ENCODE results near the gene CYP19A1. TPM values are rescaled to one million over a fixed set of nuclear protein-coding genes. Genes with fewer than 3 reads are reported as not detected.

CYP19A1 gene
- total RNA-seq, 5 donors from 2014 or later (not counting 1 experiment from before 2014, with no cell fraction given), result 0.23 TPM; not detected in 4

GRCh38 chr15:51245628-51246027 is 92.8 kb downstream of the CYP19A1 start:
- no peak overlapping the region for H3K27ac ChIP-seq (ENCODE audit: low read length)
- WGBS (ENCODE audit: insufficient coverage), result no CpG with 5 or more reads among the region's 1 CpG

GRCh38 chr15:51244423-51244869 is 94.0 kb downstream of the CYP19A1 start:
- no peak overlapping the region for H3K4me3 ChIP-seq (ENCODE audit: control insufficient read depth in 1 of 2, extremely low read depth in 1 of 2, low read length in 1 of 2)
- no CpG with 5 or more reads among the region's 2 CpGs for WGBS (ENCODE audit: insufficient coverage)
- peaks cover 5 to 12% of the 10 kb centered on the region in 2 donors for H3K27me3 Mint-ChIP-seq
- no peak overlapping the region for H3K27ac Mint-ChIP-seq
- H3K9me3 Mint-ChIP-seq, result no peaks in the 10 kb centered on the region
- CTCF ChIA-PET, result no interaction called here
- no peaks in the 10 kb centered on the region for H3K4me1 Mint-ChIP-seq
- H3K36me3 ChIP-seq (ENCODE audit: control insufficient read depth in 2 of 2, extremely low read depth in 1 of 2, insufficient read depth in 1 of 2, low read length in 1 of 2), result no peaks in the 10 kb centered on the region
- H3K27ac ChIP-seq (ENCODE audit: low read length), result no peak overlapping the region
- H3K4me3 Mint-ChIP-seq, result no peak overlapping the region
- POLR2A ChIA-PET, result no interaction called here
- DNase-seq (no peak), ATAC-seq (replicated peaks in 1 of 4) (no peak)
- no peaks in the 10 kb centered on the region for H3K4me1 ChIP-seq (ENCODE audit: control insufficient read depth in 1 of 2, extremely low read depth in 1 of 2, insufficient read depth in 2 of 2, low read length in 2 of 2)
- no peaks in the 10 kb centered on the region for H3K36me3 Mint-ChIP-seq
- H3K9me3 ChIP-seq, result no peaks in the 10 kb centered on the region
- peaks cover 0 to 3% of the 10 kb centered on the region in 2 experiments for H3K27me3 ChIP-seq (replicated peaks in 1 of 2; ENCODE audit: control insufficient read depth in 2 of 2, extremely low read depth in 1 of 2, insufficient read depth in 2 of 2, low read length in 1 of 2)

More at GRCh38 chr15:51245628-51246027, 92.8 kb downstream of the CYP19A1 start:
- CTCF ChIA-PET, result no interaction called here
- Histone ChIP-seq H3K4me1 (ENCODE audit: control insufficient read depth in 1 of 2, extremely low read depth in 1 of 2, insufficient read depth in 2 of 2, low read length in 2 of 2) (no peaks in the 10 kb centered on the region), H3K9me3 (no peaks in the 10 kb centered on the region), H3K36me3 (ENCODE audit: control insufficient read depth in 2 of 2, extremely low read depth in 1 of 2, insufficient read depth in 1 of 2, low read length in 1 of 2) (no peaks in the 10 kb centered on the region), H3K27me3 (replicated peaks in 1 of 2; ENCODE audit: control insufficient read depth in 2 of 2, extremely low read depth in 1 of 2, insufficient read depth in 2 of 2, low read length in 1 of 2) (peaks cover 0 to 3% of the 10 kb centered on the region in 2 experiments), H3K4me3 (ENCODE audit: control insufficient read depth in 1 of 2, extremely low read depth in 1 of 2, low read length in 1 of 2) (no peak overlapping the region)
- POLR2A ChIA-PET, result no interaction called here
- Mint-ChIP-seq H3K4me1 (no peaks in the 10 kb centered on the region), H3K36me3 (no peaks in the 10 kb centered on the region), H3K4me3 (no peak overlapping the region), H3K27me3 (peaks cover 4 to 12% of the 10 kb centered on the region in 2 donors), H3K9me3 (no peaks in the 10 kb centered on the region), H3K27ac (no peak overlapping the region)
- ATAC-seq (replicated peaks in 1 of 4) (no peak), DNase-seq (no peak)

GRCh38 chr15:51243774-51244173 is 94.6 kb downstream of the CYP19A1 start:
- Histone ChIP-seq H3K4me3 (ENCODE audit: control insufficient read depth in 1 of 2, extremely low read depth in 1 of 2, low read length in 1 of 2) (no peak overlapping the region), H3K27me3 (replicated peaks in 1 of 2; ENCODE audit: control insufficient read depth in 2 of 2, extremely low read depth in 1 of 2, insufficient read depth in 2 of 2, low read length in 1 of 2) (peaks cover 0 to 3% of the 10 kb centered on the region in 2 experiments), H3K4me1 (ENCODE audit: control insufficient read depth in 1 of 2, extremely low read depth in 1 of 2, insufficient read depth in 2 of 2, low read length in 2 of 2) (no peaks in the 10 kb centered on the region), H3K27ac (ENCODE audit: low read length) (no peak overlapping the region), H3K36me3 (ENCODE audit: control insufficient read depth in 2 of 2, extremely low read depth in 1 of 2, insufficient read depth in 1 of 2, low read length in 1 of 2) (no peaks in the 10 kb centered on the region), H3K9me3 (no peaks in the 10 kb centered on the region)
- Mint-ChIP-seq H3K9me3 (no peaks in the 10 kb centered on the region), H3K27ac (no peak overlapping the region), H3K27me3 (peaks cover 5 to 12% of the 10 kb centered on the region in 2 donors), H3K4me1 (no peaks in the 10 kb centered on the region), H3K4me3 (no peak overlapping the region), H3K36me3 (no peaks in the 10 kb centered on the region)
- DNase-seq (no peak), ATAC-seq (replicated peaks in 1 of 4) (no peak)
- CTCF ChIA-PET, result no interaction called here
- POLR2A ChIA-PET, result no interaction called here

- Histone ChIP-seq H3K36me3 (ENCODE audit: control insufficient read depth in 2 of 2, extremely low read depth in 1 of 2, insufficient read depth in 1 of 2, low read length in 1 of 2) (no peaks in the 10 kb centered on the region), H3K4me3 (ENCODE audit: control insufficient read depth in 1 of 2, extremely low read depth in 1 of 2, low read length in 1 of 2) (no peak overlapping the region), H3K27me3 (replicated peaks in 1 of 2; ENCODE audit: control insufficient read depth in 2 of 2, extremely low read depth in 1 of 2, insufficient read depth in 2 of 2, low read length in 1 of 2) (peaks cover 0 to 2% of the 10 kb centered on the region in 2 experiments), H3K27ac (ENCODE audit: low read length) (no peak overlapping the region), H3K4me1 (ENCODE audit: control insufficient read depth in 1 of 2, extremely low read depth in 1 of 2, insufficient read depth in 2 of 2, low read length in 2 of 2) (no peaks in the 10 kb centered on the region), H3K9me3 (no peaks in the 10 kb centered on the region)
- ATAC-seq (replicated peaks in 1 of 4) (no peak), DNase-seq (no peak)
- no peaks in the 10 kb centered on the region for H3K9me3 Mint-ChIP-seq
- H3K4me1 Mint-ChIP-seq, result no peaks in the 10 kb centered on the region
- H3K4me3 Mint-ChIP-seq, result no peak overlapping the region
- CTCF ChIA-PET, result no interaction called here
- 17% methylated on average over 3 of the region's 4 CpGs for WGBS (ENCODE audit: insufficient coverage)
- POLR2A ChIA-PET, result no interaction called here
- H3K27me3 Mint-ChIP-seq, result peaks cover 9% of the 10 kb centered on the region in 2 donors
- H3K27ac Mint-ChIP-seq, result no peak overlapping the region
- no peaks in the 10 kb centered on the region for H3K36me3 Mint-ChIP-seq
Measured at GRCh38 chr15:51240066-51240465, 98.3 kb downstream of the CYP19A1 start.

- POLR2A ChIA-PET, result no interaction called here
- Histone ChIP-seq H3K4me1 (ENCODE audit: control insufficient read depth in 1 of 2, extremely low read depth in 1 of 2, insufficient read depth in 2 of 2, low read length in 2 of 2) (no peaks in the 10 kb centered on the region), H3K4me3 (ENCODE audit: control insufficient read depth in 1 of 2, extremely low read depth in 1 of 2, low read length in 1 of 2) (no peak overlapping the region), H3K36me3 (ENCODE audit: control insufficient read depth in 2 of 2, extremely low read depth in 1 of 2, insufficient read depth in 1 of 2, low read length in 1 of 2) (no peaks in the 10 kb centered on the region), H3K9me3 (no peaks in the 10 kb centered on the region), H3K27ac (ENCODE audit: low read length) (no peak overlapping the region), H3K27me3 (replicated peaks in 1 of 2; ENCODE audit: control insufficient read depth in 2 of 2, extremely low read depth in 1 of 2, insufficient read depth in 2 of 2, low read length in 1 of 2) (peaks cover 2 to 13% of the 10 kb centered on the region in 2 experiments)
- no CpG with 5 or more reads among the region's 3 CpGs for WGBS (ENCODE audit: insufficient coverage)
- no peak for DNase-seq
- no peaks in the 10 kb centered on the region for H3K4me1 Mint-ChIP-seq
- no peak overlapping the region for H3K27ac Mint-ChIP-seq
- no peaks in the 10 kb centered on the region for H3K36me3 Mint-ChIP-seq
- no peak for ATAC-seq (replicated peaks in 1 of 4)
- H3K27me3 Mint-ChIP-seq, result peaks cover 19 to 21% of the 10 kb centered on the region in 2 donors
- no peak overlapping the region for H3K4me3 Mint-ChIP-seq
- H3K9me3 Mint-ChIP-seq, result no peaks in the 10 kb centered on the region
- CTCF ChIA-PET, result no interaction called here
Measured at GRCh38 chr15:51237816-51238215, 100.6 kb downstream of the CYP19A1 start.

- no peaks in the 10 kb centered on the region for H3K9me3 ChIP-seq
- H3K9me3 Mint-ChIP-seq, result no peaks in the 10 kb centered on the region
- DNase-seq (no peak), ATAC-seq (replicated peaks in 1 of 4) (no peak)
- H3K36me3 Mint-ChIP-seq, result no peaks in the 10 kb centered on the region
- no peak overlapping the region for H3K27ac Mint-ChIP-seq
- H3K27me3 ChIP-seq (replicated peaks in 1 of 2; ENCODE audit: control insufficient read depth in 2 of 2, extremely low read depth in 1 of 2, insufficient read depth in 2 of 2, low read length in 1 of 2), result peaks cover 2 to 16% of the 10 kb centered on the region in 2 experiments
- no peak overlapping the region for H3K4me3 Mint-ChIP-seq
- no peaks in the 10 kb centered on the region for H3K4me1 Mint-ChIP-seq
- H3K27me3 Mint-ChIP-seq, result peaks cover 17 to 19% of the 10 kb centered on the region in 2 donors
- CTCF ChIA-PET, result no interaction called here
- H3K36me3 ChIP-seq (ENCODE audit: control insufficient read depth in 2 of 2, extremely low read depth in 1 of 2, insufficient read depth in 1 of 2, low read length in 1 of 2), result no peaks in the 10 kb centered on the region
- POLR2A ChIA-PET, result no interaction called here
- H3K4me3 ChIP-seq (ENCODE audit: control insufficient read depth in 1 of 2, extremely low read depth in 1 of 2, low read length in 1 of 2), result no peak overlapping the region
- no peaks in the 10 kb centered on the region for H3K4me1 ChIP-seq (ENCODE audit: control insufficient read depth in 1 of 2, extremely low read depth in 1 of 2, insufficient read depth in 2 of 2, low read length in 2 of 2)
- 28% methylated on average over 8 of the region's 14 CpGs for WGBS (ENCODE audit: insufficient coverage)
- no peak overlapping the region for H3K27ac ChIP-seq (ENCODE audit: low read length)
Measured at GRCh38 chr15:51234176-51234927, 104.0 kb downstream of the CYP19A1 start.

Measured in T-cell (primary cell).